ENCODE results near the gene STRA6.

DNA sequence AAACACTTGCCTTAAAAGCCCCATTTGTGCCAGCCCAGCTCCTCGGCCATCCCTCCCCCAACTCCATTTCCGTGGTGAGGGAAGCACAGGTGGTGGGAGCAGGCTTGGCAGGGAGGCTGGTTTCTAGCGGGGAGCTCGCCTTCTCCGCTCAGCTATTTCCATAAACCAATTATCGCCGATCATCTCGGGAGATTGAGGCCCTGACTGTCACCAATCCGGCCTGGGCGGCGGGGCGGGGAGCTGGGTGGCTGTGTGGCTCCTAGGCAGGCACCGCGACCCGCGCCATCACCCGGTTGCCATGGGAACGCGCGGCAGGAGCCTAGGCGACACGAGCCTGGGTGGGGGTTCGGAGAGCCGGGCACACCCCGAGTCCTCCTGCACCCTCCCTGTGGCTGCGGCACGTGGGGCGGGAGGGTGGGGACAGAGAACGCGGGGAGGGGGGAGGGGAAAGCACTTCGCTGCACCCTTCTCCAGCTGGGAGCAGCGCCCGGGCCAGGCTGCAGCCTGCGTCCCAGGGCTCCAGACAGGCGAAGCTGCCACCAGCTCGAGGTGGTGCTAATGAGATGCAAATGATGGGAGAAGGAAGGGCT, 42.9 kb upstream of the STRA6 start:
- no peak for TF ChIP-seq EZH2 (IDR thresholded peaks at IDR 0.05; ENCODE audit: low read length, unreplicated experiment)
- TF ChIP-seq, protein P1, sequence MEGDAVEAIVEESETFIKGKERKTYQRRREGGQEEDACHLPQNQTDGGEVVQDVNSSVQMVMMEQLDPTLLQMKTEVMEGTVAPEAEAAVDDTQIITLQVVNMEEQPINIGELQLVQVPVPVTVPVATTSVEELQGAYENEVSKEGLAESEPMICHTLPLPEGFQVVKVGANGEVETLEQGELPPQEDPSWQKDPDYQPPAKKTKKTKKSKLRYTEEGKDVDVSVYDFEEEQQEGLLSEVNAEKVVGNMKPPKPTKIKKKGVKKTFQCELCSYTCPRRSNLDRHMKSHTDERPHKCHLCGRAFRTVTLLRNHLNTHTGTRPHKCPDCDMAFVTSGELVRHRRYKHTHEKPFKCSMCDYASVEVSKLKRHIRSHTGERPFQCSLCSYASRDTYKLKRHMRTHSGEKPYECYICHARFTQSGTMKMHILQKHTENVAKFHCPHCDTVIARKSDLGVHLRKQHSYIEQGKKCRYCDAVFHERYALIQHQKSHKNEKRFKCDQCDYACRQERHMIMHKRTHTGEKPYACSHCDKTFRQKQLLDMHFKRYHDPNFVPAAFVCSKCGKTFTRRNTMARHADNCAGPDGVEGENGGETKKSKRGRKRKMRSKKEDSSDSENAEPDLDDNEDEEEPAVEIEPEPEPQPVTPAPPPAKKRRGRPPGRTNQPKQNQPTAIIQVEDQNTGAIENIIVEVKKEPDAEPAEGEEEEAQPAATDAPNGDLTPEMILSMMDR (conservative IDR thresholded peaks at IDR 0.05; ENCODE audit: low read depth, low read length): no peak
